ENCODE measurements around the gene RNF123.

RNF123 gene

DNA sequence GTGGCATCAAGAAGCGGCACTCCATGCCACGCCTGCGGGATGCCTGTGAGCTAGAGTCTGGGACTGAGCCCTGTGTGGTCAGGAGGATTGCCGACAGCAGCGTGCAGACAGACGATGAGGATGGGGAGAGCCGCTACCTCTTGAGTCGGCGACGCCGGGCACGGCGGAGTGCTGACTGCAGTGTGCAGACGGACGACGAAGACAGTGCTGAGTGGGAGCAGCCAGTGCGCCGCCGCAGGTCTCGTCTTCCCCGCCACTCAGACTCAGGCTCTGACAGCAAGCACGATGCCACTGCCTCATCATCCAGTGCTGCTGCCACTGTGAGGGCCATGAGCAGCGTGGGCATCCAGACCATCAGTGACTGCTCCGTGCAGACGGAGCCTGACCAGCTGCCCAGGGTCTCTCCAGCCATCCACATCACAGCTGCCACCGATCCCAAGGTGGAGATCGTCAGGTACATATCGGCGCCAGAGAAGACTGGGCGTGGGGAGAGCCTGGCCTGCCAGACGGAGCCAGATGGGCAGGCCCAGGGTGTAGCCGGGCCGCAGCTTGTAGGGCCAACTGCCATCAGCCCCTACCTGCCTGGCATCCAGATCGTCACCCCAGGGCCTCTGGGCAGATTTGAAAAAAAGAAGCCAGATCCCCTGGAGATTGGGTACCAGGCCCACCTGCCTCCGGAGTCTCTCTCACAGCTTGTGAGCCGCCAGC lies 32.0 kb upstream of the RNF123 start:
- no peak for FAIRE-seq

DNA sequence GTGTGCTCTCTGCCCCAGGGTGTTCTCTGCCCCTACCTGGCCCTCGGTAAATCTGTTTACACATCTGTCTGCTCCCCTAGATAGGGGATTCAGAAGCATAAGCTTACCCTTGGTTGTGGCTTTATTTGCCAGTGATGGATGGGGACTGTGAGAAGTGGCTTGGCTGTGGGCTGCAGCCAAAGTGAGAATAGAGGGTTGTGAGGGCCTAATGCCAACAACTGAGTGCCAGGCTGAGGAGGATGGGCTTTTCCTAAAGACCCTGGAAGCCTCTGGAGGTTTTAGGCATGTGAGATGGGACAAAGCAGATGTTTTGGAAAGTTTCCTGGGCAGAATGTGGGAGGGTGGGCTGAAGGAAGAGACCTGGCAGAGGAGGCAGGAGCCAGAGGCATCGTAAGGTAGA lies 30.6 kb upstream of the RNF123 start:
- FAIRE-seq: no peak
- DNase-seq (ENCODE audit: insufficient read length, low spot score): no peak

More for the DNA sequence above, 32.0 kb upstream of the RNF123 start:
- no peak for DNase-seq (ENCODE audit: insufficient read length, low spot score)

DNA sequence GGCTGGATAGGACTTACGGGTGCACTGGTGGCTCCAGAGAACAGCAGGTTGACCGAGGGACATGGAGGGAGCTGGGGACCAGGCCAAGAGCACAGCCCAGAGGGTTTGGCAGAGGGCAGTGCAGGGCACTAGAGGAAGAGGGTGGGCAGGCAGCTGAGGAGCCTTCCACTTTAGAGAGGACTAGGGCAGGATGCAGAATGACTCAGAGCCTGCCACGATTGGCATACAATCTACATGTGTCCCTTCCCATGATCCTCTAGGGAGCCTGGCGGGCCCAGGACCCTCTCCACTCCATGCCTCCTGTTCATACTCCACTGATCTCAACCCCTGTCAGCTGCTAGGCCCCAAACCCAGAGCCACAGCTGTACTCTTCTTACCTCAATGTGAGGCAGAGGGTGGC lies 29.6 kb upstream of the RNF123 start:
- FAIRE-seq: no peak
- DNase-seq (ENCODE audit: insufficient read length, low spot score): no peak

DNA sequence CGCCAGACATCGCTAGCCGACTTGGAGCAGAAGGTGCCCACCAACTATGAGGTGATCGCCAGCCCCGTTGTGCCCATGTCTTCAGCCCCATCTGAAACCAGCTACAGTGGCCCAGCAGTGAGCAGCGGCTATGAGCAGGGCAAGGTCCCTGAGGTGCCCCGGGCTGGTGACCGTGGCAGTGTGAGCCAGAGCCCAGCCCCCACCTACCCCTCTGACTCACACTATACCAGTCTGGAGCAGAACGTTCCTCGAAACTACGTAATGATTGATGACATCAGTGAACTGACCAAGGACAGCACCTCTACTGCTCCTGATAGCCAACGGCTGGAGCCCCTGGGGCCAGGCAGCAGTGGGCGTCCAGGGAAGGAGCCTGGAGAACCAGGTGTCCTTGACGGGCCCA lies 28.1 kb upstream of the RNF123 start:
- DNase-seq (ENCODE audit: insufficient read length, low spot score): no peak
- no peak for FAIRE-seq

DNA sequence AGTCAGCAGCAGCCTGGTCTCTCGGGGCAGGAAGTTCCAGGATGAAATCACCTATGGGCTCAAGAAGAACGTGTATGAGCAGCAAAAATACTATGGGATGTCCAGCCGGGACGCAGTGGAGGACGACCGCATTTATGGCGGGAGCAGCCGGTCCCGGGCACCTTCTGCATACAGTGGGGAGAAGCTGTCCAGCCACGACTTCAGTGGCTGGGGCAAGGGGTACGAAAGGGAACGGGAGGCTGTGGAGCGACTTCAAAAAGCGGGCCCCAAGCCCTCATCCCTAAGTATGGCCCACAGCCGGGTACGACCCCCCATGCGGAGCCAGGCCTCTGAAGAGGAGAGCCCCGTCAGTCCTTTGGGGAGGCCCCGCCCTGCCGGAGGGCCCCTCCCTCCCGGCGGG lies 27.3 kb upstream of the RNF123 start:
- DNase-seq (ENCODE audit: insufficient read length, low spot score): no peak
- no peak for FAIRE-seq

DNA sequence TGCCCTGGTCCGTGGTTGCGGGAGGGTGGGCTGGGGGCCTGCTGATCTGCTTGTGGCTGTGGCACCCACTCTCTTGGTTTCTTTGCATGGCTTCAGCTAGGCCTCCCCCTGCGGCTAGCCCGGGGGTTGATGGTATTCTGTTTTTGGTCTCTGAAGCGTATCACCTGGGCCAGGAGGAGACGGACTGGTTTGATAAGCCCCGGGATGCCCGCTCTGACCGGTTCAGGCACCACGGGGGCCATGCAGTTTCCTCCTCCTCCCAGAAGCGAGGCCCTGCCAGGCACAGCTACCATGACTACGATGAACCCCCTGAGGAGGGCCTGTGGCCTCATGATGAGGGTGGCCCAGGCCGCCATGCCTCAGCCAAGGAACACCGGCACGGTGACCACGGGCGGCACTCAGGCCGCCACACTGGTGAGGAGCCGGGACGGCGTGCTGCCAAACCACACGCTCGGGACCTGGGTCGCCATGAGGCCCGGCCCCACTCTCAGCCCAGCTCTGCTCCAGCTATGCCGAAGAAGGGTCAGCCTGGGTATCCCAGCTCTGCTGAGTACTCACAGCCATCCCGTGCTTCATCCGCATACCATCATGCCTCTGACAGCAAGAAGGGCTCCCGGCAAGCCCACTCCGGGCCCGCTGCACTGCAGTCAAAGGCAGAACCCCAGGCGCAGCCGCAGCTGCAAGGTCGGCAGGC lies 26.5 kb upstream of the RNF123 start:
- FAIRE-seq: no peak
- DNase-seq (ENCODE audit: insufficient read length, low spot score): no peak

DNA sequence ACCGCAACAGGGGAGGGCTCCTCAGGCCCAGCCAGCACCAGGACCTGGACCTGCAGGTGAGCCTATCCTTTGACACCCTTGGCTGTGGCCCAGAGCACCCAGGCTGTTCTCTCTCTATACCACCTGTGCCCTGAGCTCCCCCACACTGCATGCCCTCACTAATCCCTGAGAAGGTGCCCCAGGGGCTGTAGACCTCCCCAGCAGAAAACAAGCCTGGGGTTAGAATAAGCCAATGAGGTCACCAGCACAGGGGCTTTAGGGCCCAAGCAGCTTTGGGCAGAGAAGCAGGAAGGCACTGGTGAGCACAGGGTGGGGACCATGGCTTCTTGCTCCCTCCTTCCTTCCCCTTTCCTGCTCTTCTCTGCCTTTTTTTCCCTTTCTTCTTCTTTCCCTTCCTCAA lies 25.5 kb upstream of the RNF123 start:
- no peak for FAIRE-seq

DNA sequence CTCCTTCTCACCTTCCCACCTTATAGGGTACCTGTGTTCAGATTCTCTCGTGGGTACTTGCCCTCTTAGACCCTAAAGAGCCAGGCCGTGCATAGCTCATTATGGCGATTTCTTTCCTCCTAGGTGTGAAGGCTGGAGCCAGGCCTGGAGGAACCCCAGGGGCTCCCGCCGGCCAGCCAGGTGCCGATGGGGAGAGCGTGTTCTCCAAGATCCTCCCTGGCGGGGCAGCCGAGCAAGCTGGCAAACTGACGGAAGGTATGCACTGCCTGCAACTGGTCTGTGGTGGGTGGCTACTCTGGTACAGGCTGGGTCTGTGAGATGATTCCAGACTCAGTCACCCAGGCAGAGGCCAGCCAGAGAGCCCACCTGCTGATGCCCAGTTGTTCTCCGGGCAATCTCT lies 25.1 kb upstream of the RNF123 start:
- no peak for DNase-seq (ENCODE audit: insufficient read length, low spot score)
- no peak for FAIRE-seq

More for the DNA sequence above, 25.5 kb upstream of the RNF123 start:
- no peak for DNase-seq (ENCODE audit: insufficient read length, low spot score)

DNA sequence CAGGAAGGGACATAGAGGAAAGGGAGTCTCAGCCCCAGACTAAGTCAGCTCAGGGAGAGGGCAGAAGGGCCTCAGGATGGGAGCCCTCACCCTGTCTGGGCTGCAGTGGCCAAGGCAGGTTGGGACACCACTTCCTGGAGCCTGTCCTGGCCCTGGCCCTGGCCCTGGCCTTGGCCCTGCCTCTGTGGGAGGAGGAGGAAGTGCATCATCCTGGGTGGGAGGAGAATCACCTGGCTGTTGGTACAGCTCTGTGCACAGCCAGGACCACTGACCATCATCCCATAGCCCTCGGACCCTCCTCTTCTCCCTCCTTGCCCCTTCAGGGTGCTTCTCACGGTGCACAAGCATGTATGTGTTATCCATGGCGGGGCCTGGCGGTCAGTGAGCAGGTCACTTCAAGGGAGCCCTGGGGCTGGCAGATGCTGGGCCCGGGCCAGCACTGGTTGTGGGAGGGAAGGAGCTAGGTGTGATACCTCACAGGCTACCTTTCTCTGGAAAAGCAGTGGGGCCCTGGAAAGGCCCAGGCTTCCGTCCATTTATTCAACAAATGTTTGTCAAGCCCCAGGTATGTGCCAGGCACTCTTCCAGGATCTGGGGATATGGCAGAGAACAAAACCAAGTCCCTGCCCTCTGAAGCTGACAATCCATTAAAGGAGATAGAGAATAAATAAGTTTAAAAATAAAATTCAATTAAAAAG lies 23.4 kb upstream of the RNF123 start:
- no peak for FAIRE-seq

DNA sequence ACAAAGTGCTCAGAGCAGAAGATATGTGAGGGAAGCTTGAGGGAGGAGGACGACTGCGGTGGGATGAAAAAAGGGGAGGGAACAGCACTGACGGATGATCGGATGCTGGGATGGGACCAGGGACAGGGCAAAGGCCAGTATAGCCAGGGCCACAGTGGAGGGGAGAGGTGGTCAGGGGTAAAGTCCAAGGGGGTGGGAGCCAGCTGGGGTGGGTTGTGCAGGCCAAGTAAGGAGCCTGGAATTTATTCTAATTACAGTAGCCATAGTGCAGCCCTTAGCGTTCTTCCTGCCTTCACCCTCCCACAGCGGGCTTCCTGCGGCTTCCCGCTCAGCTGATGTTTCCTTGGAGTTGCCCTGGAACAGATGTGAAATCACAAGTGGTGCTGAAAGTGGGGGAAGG lies 22.8 kb upstream of the RNF123 start:
- FAIRE-seq (no peak), DNase-seq (ENCODE audit: insufficient read length, low spot score) (no peak)

More for the DNA sequence above, 23.4 kb upstream of the RNF123 start:
- DNase-seq (ENCODE audit: insufficient read length, low spot score): no peak

DNA sequence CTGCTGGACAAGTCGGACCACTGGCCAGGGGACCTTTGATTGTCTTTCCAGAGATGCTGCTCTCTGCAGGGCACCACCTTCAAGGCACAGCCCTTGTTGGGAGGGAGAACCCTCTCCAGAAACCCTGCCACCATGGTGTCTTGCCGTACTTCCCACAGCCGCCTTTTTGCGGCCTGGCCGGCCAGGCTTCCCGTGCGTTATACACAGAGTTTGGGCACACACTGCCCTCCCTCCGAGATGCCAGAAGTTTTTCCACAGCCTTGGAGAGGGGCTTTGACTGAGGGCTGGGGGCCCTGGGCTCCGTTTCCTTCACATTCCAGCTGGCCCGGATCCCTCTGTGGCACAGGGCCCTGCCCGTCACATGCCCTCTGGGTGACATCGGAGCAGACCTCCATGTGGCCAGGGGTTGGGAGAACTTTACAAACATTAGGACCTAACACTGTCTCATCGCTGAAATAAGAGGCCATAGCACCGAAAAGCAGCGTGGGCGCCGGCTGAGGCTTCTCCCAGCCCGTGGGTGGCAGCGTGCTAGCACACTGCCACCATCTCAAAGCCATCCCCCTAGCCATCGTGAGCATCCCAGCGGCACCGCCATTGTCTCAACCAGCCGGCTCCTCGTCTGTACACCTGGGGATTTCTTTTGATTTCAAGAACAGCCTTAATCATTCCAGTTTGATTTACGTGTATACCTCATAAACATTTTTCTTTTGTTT lies 21.5 kb upstream of the RNF123 start:
- DNase-seq (ENCODE audit: insufficient read length, low spot score) (no peak), FAIRE-seq (no peak)

DNA sequence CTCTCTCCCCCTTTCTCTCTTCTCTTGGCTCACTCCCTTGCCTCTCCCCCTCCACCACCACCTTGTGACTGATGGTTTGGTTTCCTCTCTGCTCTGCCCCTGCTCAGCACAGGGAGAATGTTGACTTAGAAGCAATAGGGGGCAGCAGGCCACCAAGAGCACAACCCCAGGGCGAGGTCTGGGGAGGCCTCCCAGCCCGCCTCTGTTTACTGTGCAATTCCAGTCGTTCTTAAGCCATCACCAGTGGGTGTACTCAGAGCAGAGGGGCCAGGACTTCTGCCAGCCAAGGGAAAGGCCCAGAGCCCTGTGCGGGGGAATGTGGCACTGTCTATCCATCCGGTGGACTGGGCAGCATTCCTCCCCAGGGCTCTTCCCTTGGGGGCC lies 21.0 kb upstream of the RNF123 start:
- FAIRE-seq (peak; percentile 33), DNase-seq (ENCODE audit: insufficient read length, low spot score) (no peak)

DNA sequence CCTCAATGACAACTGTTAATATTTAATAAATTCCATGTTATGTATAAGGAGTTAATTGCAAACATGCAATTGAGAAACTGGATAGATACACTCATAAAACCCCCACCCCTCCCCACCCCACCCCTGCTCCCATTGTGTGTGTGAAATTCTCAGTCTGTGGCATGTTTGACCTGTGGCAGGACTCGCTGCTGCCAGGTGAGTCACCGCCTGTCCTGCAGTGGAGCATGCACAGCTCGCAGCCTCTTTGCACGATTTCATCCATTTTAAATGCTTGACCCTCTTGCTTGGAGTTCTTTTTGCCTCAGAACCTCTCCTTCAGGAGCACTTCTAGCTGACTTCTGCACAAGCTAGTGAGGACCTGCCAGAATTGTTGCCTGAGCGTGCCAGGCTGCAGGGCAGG lies 20.5 kb upstream of the RNF123 start:
- DNase-seq (ENCODE audit: insufficient read length, low spot score) (no peak), FAIRE-seq (no peak)

DNA sequence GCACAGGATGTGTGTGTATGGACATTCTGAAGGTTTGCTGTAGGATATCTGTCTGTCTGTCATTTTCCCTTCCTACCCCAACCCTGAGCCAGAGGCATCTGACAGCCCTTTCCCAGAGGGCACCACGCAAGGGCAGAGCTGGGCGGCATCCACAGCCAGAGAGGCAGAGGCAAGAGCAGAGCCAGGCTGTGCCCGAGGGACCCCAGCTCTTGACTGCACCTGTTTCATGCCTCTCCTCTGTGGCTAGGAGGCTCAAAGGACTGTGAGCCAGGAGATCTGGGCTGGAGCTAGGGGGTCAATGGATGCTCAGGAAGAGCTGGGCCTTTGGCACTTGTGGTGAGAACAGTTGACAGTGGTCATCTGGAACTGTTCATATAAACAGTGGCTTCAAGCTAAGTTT lies 20.0 kb upstream of the RNF123 start:
- DNase-seq (ENCODE audit: insufficient read length, low spot score) (no peak), FAIRE-seq (no peak)

DNA sequence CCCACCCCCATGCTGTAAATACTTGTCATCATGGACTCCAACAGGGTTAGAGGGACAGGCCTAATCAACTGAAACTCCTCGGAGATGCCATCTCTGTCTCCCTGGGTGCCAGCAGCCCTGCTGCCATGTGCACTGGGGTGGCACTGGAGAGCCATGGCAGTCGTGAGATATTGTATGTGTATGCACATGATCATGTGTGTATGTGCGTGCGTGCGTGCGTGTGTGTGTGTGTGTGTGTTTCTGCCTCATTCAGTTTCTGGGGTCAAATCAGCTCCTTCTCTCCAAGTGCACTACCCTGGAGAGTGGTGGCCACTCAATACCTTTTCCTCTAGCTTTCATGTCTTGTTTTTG lies 18.4 kb upstream of the RNF123 start:
- peak; percentile 57 for FAIRE-seq
- no peak for DNase-seq (ENCODE audit: insufficient read length, low spot score)

DNA sequence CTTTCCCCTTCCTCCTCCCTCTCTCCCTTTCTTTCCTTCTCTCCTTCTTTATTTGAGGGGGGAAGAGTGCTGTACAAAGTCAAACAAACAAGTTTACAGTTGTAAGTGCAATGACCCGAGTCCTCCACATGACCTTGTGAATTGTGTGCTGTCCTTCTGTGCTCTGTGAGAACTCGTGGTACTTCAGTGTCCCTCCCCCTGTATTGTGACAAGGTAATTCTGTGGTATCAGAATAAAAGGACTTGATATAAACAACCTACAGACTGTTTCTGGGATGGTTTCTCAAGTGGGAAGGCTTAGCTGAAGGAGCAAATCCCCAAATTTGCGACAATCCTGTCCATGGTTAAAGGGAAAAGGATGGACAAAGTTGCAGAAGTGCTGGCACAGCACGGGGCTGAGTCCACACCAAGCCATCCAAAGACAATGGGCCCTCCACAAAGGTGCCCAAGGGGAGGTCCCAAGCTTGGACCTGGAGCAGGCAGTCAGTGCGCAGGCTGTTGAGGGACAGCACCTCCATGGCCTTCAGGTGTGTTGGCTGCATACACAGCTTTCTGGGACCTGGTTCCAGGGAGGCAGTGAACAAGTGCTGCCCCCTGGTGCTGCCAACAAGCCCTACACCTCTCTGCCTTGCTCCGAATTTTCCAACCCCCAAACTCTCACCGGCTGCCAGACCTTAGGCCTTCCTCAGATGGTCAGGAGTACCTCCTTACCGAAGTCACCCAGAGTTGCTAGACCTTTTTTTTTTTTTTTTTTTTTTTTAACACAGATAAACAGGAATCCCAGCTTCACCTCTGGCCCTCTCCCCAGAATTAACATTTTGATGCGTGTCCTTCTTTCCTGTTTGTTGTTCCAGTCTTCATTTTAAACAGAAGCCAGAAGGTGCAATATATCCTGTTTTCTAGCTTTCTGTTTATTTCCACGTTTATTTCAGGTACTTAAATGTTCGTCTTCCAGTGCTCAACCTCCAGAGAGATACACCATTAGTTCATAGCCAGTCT lies 17.8 kb upstream of the RNF123 start:
- peak; percentile 77 for DNase-seq (ENCODE audit: insufficient read length, low spot score)
- peak; percentile 85 for FAIRE-seq

DNA sequence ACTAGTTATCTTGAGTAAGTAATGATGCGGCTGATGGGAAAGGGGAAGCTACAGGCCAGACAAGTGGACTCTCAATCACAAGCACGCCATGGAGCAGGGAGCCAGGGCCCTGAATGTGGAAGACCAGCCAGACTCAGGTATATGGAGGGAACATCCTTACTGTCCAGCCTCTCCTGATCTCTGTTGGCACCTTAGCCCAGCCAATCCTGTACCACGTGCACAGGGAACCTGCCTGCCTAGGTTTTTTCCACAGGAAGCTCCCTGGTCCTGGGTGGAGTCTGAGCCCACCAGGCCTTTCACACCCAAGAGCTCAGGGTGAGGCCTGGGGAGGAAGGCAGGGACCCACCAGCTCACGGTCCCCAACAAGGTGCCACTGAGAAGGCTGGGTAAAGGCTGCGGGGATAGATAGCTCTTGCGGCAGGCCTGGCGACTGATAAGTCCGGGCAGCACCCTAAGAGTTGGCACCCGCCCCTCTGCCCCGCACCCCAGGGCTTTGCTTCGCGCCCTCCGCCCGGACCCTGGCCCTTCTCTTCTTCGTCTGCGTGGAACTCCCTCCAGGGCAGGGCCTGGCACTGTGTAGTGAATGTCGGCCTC lies 16.1 kb upstream of the RNF123 start:
- FAIRE-seq: no peak
- DNase-seq (ENCODE audit: insufficient read length, low spot score): no peak

DNA sequence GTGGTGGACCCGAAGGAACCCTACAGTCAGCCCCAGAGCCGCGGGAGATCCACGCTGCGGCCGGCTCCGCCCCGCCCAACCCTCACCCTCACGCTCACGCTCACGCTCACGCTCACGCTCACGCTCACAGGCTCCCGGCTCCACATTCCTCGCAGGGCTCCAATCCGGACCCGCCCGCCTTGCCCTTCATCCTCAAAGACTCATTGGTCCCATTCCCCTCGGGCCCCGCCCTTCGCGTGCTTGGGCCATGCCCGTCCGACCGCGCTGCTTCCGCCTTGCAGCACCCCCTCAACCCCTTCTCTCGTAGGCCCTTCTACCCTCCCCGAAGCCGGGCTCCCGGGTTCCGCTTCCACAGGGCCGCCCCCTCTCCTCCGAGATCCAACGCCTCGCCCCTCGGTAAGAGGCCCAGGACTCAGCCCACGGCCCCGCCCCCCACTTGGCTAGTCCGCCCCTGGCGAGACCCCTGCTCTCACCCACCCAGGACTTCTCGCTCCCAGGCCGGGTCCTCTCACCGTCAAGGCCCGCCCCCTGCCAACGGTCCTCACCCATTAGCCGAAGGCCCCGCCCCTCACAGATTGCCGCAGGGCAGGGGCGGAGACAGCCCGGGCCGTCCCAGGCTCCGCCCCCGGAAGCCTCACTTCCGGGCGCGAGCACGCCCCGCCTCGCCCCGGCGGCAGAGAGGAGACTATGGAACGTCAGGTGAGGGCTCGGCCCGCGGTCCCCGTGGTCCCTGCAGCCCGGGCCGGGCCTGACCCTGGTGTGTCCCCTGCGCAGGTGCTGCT lies 15.5 kb upstream of the RNF123 start, which contains the start of gene APEH:
TSS of gene APEH (plus strand) at position 637 of the 782 bp plus-strand sequence. CDS start at position 688, 51 bp downstream.
- peak; percentile 96 for DNase-seq (ENCODE audit: insufficient read length, low spot score)
- peak; percentile 96 for FAIRE-seq

DNA sequence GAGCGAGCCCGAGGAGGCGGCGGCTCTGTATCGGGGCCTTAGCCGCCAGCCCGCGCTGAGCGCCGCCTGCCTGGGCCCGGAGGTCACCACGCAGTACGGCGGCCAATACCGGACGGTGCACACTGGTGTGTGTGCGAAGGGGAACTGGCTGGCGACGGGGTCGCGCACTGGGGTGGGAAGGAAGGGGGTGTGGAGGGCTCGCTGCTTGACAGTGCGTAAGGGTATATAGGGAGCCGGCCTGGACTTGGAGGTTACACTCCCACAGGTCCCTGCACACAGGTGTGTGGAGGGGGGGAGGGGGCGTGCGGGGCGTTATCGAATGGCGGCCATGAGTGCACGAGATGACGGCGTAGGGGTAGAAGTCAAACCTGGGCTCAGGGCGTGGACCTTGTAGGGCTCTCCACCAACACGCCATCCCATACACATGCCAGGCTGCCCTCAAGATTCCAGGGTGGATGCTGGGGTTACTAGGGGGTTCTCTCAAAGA lies 14.8 kb upstream of the RNF123 start:
- FAIRE-seq (no peak), DNase-seq (ENCODE audit: insufficient read length, low spot score) (no peak)
